ENCODE data around the gene GALNT18. TPM values are rescaled to one million over a fixed set of nuclear protein-coding genes. Genes with fewer than 3 reads are reported as not detected.

Gene GALNT18
- total and polyA plus RNA-seq, 2 experiments from 2014 or later, result 4.3 to 10.8 TPM

- Mint-ChIP-seq H3K4me3 (no peak overlapping the region), H3K9me3 (no peaks in the 10 kb centered on the region; the same call in 2 of the 3 replicates), H3K27me3 (ENCODE audit: insufficient read depth, low read depth, poor library complexity) (peaks cover 11% of the 10 kb centered on the region), H3K4me1 (peaks cover 22% of the 10 kb centered on the region), H3K27ac (no peak overlapping the region), H3K36me3 (ENCODE audit: low read depth) (no peaks in the 10 kb centered on the region)
- no peak overlapping the region for H3K4me3 ChIP-seq
- H3K9me2 ChIP-seq (ENCODE audit: insufficient read depth), result no peaks in the 10 kb centered on the region
- no peaks in the 10 kb centered on the region for H4K20me1 ChIP-seq (replicated peaks; ENCODE audit: insufficient read depth)
- H2AFZ ChIP-seq, result no peak overlapping the region
- DNase-seq (ENCODE audit: low spot score), result no peak
- no peak overlapping the region for H3K27ac ChIP-seq (ENCODE audit: low read depth)
- no peak for ATAC-seq
- TF ChIP-seq ZNF331 (CRISPR knock-in tag; IDR thresholded peaks at IDR 0.05; ENCODE audit: low read depth) (no peak), EZH2 (IDR thresholded peaks at IDR 0.05; ENCODE audit: low read depth, unreplicated experiment) (no peak), POLR2AphosphoS5 (IDR thresholded peaks at IDR 0.05; ENCODE audit: low read depth) (no peak), CTCF (conservative IDR thresholded peaks at IDR 0.05; ENCODE audit: low read depth in 2 of 2) (no peak), ETS1 (IDR thresholded peaks at IDR 0.05) (no peak), ZNF462 (CRISPR knock-in tag; IDR thresholded peaks at IDR 0.05) (no peak), JUNB (IDR thresholded peaks at IDR 0.05; ENCODE audit: unreplicated experiment) (no peak), STAT1 (IDR thresholded peaks at IDR 0.05; ENCODE audit: unreplicated experiment) (no peak), REST (IDR thresholded peaks at IDR 0.05; ENCODE audit: unreplicated experiment) (no peak), CREB1 (CRISPR knock-in tag; IDR thresholded peaks at IDR 0.05; ENCODE audit: low read depth) (no peak), NANOG (IDR thresholded peaks at IDR 0.05; ENCODE audit: borderline replicate concordance) (no peak), ZNF114 (CRISPR knock-in tag; IDR thresholded peaks at IDR 0.05) (no peak), EZH2phosphoT487 (IDR thresholded peaks at IDR 0.05; ENCODE audit: unreplicated experiment) (no peak)
- H3K36me3 ChIP-seq (ENCODE audit: insufficient read depth), result no peaks in the 10 kb centered on the region
- no peaks in the 10 kb centered on the region for H3K27me3 ChIP-seq (ENCODE audit: insufficient read depth)
- H3K79me2 ChIP-seq (replicated peaks; ENCODE audit: insufficient read depth), result no peaks in the 10 kb centered on the region
- no peak overlapping the region for H3K4me2 ChIP-seq
- peaks cover 7% of the 10 kb centered on the region; the same call in 1 of the 2 replicates for H3K4me1 ChIP-seq (ENCODE audit: insufficient read depth)
- no peaks in the 10 kb centered on the region for H3F3A ChIP-seq (replicated peaks; ENCODE audit: low read depth)
Measured at GRCh38 chr11:11374358-11375148, 247.3 kb downstream of the GALNT18 start.
